Activated CD4-positive, alpha-beta T cell treated with anti-CD3 and anti-CD28 coated beads for 4 hours (primary cell): ENCODE results near the gene CREBBP.

Experiments used
- DNase-seq, 2 donors: peaks; one replicate each; pipeline ENCODE4 v3.0.0-alpha.2; 2020

Gene CREBBP

GRCh38 chr16:3879258-3879886 is 1.1 kb downstream of the CREBBP start:
- peak in 1 of 2 donors; percentile 13 for DNase-seq

GRCh38 chr16:3878610-3879009 is 1.9 kb downstream of the CREBBP start:
- no peak for DNase-seq

- no peak for DNase-seq
Observed at GRCh38 chr16:3876695-3877094, 3.8 kb downstream of the CREBBP start.

- no peak for DNase-seq
Observed at GRCh38 chr16:3876160-3876559, 4.4 kb downstream of the CREBBP start.

- DNase-seq, result no peak
Observed at GRCh38 chr16:3874794-3875692, 5.5 kb downstream of the CREBBP start.

GRCh38 chr16:3874242-3874641 is 6.3 kb downstream of the CREBBP start:
- no peak for DNase-seq

GRCh38 chr16:3873482-3874173 is 6.9 kb downstream of the CREBBP start:
- no peak for DNase-seq

GRCh38 chr16:3872216-3872895 is 8.2 kb downstream of the CREBBP start:
- DNase-seq, result no peak

- no peak for DNase-seq
Observed at GRCh38 chr16:3868967-3869366, 11.5 kb downstream of the CREBBP start.

- DNase-seq, result no peak
Observed at GRCh38 chr16:3868556-3868955, 12.0 kb downstream of the CREBBP start.

GRCh38 chr16:3866703-3867431 is 13.6 kb downstream of the CREBBP start:
- DNase-seq, result no peak

GRCh38 chr16:3865241-3865640 is 15.3 kb downstream of the CREBBP start:
- no peak for DNase-seq

- no peak for DNase-seq
Observed at GRCh38 chr16:3864562-3864961, 16.0 kb downstream of the CREBBP start.

- no peak for DNase-seq
Observed at GRCh38 chr16:3863587-3863986, 16.9 kb downstream of the CREBBP start.

- DNase-seq, result no peak
Observed at GRCh38 chr16:3861808-3862451, 18.6 kb downstream of the CREBBP start.

- no peak for DNase-seq
Observed at GRCh38 chr16:3859889-3860288, 20.6 kb downstream of the CREBBP start.

- DNase-seq, result no peak
Observed at GRCh38 chr16:3858801-3859200, 21.7 kb downstream of the CREBBP start.

GRCh38 chr16:3857189-3858043 is 23.1 kb downstream of the CREBBP start:
- DNase-seq, result no peak

GRCh38 chr16:3856367-3857141 is 24.0 kb downstream of the CREBBP start:
- DNase-seq, result no peak
